COLO668 (cell line): ENCODE measurements around the gene TEX22.

Source experiments
- DNase-seq: peaks from one replicate; lab custom pipeline; 2025; ENCODE audit not compliant: unreplicated experiment; lab: John Stamatoyannopoulos, UW

The TEX22 gene

DNA sequence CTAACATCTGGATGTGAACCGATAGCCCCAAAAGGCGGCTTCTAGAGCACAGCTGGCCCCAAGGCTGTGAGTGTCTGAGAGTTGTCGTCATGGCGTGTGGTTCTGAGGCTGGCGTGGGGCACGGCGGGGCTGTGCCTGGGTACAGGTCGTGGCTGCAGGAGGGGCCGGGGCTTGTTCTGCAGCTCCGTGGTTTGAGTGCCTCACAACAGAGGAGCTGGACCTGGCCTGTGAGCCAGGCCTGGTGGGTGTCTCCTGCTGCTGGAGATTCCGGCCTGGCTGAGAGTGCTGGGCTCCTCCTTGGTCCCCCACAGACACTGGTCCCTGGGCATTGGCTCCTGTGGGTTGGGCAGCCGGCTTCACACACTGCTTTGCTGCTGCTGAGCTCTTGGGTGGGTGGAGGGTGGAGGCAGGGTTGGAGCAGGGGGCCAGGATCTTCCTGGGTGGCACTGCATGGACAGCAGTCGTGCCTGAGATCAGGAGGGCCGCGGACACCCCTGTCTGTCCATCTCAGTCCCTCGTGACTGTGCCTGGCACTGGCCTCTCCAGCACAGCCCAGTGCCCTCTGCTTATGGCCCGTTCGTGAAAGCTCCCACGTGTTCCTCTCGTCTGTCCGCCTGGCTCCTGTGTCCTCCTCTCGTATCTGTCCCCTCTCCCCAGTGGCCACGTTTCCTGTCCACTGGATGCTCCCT lies 31.8 kb upstream of the TEX22 start:
- DNase-seq, result no peak

DNA sequence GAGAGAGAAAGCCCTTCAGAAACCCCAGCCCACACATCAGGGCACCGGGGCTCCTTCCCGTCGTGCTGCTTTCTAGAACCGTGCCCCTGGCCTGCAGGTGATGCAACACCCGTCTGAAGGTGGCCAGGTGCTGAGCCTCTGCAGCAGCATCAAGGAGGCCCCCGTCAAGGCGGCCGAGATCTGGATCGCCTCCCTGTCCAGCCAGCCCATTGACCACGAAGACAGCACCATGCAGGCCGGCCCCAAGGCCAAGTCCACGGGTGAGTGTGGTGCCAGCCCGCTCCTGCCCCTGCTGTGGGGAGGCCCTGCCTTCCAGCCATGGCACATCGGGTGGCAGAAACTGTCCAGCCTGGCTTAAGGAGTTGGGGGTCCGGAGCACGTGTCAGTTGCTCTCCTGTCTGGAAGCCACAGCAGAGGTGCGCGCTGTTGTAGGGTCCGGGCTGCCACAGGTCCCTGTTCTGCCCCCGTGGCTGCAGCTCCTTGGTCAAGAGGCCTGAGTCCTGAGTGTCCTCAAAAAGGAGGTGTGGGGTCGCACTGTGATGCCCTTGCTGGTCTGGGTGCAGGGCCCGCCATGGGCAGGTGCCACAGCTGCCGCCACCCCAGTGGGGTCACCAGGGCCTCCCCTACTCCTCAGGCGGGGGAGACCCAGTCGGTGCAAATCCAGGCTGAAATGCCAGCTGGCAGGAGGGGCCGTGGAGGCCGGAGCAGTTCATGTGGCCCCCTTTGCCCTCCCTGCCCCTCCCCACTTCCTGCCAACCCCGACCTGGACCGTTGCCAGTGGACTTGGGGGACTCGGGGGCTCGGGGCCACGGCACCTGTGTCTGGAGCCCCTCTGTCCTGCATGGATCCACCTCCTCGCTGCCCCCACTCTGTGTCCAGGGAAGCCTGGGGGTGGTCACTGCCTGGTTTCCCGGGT lies 31.0 kb upstream of the TEX22 start:
- DNase-seq, result no peak

DNA sequence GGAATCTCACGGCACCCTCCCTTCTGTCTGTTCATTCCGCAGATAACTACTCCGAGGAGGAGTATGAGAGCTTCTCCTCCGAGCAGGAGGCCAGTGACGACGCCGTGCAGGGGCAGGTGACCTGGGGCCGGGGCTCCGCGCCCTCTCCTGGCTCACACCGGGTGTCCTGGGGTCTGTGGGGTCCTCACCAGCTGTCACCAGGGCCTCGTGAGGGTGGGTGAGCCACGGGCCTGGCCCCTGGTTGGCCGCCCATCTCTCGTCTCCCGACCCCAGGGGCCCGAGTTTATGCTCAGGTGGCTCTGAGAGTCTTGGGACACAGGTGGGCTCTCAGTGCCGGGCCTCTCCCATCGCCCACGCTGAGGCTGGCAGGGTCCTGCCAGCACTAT lies 30.3 kb upstream of the TEX22 start:
- DNase-seq, result no peak

DNA sequence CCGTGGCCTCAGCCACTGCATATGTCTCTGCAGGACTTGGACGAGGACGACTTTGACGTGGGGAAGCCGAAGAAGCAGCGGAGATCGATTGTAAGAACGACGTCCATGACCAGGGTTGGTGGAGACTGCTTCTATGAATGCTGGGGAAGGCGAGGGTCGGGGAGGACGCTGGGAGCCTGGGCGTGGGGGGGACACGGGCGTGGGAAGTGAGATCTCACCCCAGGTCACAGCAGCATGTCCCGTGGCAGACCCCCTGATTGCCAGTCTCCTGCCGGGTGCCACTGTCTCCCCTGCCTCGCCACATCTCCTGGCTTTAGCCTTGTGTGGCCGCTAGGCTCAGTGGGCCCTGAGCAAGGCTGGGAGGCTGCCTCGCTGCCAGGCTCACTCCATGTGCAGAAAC lies 29.9 kb upstream of the TEX22 start:
- DNase-seq, result no peak

DNA sequence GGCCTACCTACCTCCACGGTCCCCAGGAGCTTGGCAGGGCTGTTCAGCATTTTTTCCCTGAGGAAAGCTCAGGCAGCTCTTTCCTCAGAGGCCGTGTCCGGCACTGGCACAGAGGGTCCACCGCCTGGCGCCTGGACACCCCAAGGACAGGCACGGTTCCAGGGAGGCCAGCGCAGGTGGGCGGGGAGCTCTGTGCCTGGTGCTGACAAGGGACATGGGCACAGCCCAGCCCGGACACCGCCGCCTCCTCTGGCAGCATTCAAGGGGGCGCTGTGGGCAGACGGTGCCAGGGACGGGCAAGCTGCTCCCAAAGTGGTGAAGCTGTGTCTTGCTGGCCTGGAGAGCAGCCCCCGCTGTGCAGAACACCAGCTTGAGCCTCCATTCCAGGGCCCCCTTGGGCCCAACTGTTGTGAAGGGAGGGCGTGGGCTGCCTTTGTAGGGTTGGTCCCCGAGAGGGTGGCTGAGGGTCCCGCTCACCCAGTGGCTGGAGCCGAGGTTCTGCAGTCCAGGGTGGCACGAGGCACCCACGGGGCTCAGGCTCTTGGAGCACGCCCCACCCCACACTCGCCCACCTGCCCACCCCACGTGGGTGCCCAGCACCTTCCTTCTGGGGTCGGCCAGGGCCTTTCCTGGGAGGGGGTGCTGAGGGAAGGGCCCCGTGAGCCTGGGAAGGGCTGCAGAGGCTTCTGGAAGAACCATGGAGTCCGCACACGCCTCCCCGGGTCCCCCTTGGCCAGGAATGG lies 29.3 kb upstream of the TEX22 start:
- DNase-seq, result no peak

DNA sequence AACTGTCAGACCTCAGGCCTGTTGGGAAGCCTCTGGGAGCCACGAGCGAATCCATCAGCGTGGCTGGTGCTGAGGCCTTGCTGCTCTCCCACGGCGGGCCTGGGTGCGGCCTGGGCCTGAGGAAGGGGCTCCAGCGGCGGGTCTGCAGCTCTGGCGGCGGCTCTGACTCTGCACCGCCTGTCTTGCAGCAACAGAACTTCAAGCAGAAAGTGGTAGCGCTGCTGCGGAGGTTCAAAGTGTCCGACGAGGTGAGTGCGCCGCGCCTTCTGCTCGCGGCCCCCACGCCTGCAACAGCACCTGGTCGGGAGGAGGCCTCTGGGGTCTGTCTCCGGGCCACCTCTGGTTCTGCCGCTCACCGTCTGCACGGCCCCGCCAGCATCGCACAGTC lies 28.7 kb upstream of the TEX22 start:
- DNase-seq, result no peak

DNA sequence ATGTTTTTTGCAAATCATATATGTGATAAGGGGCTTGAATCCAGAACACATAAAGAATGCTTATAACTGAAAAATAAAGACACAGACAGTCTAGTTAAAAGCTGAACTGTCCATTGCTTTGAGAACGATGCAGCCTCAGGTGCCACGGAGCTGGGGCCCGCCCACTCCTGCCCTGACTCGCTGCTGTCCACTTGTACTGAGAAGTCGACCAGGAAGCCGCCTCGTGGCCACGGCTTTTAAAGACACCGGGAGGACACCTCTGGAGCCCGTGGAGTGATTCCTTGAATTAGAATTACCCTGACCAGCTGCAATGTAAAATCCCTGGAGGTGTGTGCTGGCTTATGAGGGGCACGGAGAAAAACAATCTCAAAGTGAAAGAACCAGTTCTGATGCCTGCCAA lies 23.9 kb upstream of the TEX22 start:
- no peak for DNase-seq

DNA sequence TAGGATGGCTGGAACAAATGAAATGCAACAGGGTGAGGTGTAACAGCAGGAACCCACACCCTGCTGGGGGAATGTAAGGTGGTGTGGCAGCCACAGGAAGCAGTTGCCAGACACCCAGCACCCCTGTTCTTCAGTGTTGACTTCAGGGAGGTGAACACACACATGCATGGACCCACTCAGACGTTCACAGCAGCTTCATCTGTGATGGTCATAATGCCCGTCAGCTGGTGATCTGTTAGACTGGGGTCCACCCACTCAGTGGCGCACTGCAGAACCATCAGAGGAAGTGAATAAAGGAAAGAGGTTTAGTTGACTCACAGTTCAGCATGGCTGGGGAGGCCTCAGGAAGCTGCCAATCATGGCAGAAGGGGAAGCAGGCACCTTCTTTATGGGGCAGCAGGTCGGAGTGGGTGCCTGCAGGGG lies 22.7 kb upstream of the TEX22 start:
- DNase-seq, result no peak

DNA sequence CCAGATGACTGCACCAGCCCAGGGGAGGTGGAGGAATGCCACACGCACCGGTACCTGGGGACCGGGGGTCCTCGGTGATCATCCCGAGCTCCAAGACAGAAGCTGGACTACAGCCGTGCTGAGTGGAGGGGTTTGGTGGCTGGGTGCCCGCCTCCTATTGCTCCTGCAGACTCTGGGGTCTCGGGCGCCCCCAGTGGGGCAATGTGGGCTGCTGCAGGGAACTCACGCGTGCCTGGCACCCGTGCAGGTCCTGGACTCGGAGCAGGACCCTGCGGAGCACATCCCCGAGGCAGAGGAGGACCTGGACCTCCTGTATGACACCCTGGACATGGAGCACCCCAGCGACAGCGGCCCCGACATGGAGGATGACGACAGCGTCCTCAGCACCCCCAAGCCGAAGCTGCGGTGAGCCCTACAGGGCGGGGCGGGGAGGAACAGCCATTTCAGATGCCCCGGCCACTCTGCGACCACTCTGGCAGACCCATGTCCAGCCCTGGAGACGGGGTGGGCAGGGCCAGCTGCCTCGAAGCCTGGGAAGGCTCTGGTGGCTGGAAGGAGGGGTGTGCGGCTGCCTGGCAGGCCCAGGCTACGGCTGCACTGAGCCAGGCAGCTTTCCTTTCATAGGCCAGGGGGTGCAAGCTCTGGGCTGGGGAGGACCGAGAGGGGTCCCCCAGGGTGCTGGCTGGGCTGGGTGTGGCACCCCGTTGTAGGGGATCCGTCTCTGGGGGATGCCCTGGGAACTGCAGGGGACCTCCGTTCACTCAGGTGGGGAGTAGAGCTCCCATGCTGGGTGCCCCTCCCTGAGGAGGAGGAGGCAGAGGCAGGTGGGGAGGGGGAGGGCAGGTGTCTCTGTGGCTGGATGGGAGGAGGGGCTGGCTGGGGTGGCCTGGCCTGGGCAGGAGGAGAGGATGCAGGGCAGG lies 21.6 kb upstream of the TEX22 start:
- no peak for DNase-seq

DNA sequence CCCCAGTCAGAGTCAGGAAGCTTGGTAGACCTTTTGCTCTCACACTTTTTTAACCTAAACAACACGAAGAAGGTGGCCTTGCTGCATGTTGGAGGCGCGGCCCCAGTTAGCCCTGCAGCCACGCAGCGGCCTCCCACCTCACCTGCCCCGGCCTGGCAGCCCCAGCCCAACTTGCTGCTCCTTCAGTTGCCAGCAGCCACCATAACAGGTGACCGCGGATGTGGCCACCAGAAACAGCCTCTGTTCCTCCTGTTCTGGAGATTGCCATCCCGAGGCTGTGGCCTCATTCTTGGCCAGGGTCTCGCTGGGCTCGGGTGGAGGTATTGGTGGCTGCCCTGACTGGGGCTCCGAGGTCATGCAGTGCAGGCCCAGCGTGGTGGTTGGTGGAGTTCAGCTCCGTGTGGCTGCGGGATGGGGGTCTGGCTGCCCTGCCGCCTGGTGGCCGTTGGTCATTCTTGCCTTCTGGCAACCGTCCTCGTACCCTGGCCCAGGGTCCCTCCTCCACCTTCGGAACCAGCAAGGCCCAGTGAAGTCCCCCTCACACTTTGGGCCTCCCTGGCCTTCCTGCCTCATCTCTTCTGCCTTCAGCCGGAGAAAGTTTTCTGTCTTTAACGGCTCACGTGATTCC lies 20.7 kb upstream of the TEX22 start:
- DNase-seq, result no peak

DNA sequence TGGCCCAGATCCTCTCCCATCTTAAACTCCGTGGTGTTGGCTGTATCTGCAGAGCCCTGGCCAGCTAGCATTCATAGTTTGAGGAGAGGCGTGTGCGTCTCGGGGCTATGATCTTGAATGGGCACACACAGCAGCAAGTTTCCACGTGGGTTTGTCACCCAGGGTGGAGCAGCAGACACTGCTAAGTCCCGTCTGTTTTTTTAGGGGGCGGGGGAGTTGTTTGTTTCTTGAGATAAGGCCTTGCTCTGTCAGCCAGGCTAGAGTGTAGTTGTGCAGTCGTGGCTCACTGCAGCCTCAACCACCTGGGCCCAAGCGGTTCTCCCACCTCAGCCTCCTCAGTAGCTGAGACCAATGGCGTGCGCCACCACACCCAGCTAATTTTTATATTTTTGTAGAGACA lies 20.1 kb upstream of the TEX22 start:
- no peak for DNase-seq

DNA sequence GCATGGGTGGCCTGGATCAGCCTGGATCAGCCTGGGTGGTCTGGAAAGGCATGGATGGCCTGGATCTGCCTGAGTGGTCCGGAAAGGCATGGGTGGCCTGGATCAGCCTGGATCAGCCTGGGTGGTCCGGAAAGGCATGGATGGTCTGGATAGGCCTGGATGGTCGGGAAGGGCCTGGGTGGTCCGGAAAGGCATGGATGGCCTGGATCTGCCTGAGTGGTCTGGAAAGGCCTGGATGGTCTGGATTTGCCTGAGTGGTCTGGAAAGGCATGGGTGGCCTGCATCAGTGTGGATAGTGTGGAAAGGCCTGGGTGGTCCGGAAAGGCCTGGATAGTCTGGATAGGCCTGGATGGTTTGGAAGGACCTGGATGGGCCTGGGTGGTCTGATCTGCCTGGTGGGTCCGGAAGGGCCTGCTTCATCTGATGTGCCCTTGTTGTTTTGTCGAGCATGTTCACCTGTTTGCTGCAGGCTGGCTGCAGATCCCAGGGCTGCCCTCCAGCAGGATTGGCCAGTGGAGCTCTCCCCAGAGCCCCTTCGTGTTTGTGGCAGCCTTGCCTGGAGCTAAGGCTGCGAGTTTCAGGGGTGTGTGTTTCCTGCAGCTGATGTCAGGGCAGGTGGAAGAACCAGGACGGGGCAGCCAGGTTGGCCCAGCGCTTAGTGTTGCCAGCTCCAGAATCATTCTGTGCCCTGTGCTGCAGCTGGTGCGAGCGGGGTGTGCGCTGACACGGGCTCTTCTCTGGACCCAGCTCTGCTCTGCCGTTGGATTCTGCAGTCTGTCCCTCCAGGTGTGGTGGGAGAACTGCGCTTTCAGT lies 19.3 kb upstream of the TEX22 start:
- no peak for DNase-seq

DNA sequence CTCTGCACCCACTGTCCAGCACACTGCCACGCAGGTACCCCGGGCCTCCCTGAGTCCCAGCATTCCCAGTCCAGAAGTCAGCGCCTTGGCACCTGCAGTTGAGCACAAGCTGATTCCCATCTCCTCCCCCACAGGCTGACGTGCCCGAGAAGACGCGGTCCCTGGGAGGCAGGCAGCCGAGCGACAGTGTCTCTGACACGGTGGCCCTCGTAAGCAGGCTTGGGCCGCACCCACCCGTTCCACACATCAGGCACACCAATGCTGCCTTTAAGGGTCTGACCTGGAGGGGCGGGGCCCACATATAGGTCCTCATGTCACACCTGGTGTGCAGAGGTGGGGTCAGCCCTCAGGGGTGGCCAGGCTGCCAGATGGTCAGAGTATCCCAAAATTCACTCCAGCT lies 18.4 kb upstream of the TEX22 start:
- no peak for DNase-seq

DNA sequence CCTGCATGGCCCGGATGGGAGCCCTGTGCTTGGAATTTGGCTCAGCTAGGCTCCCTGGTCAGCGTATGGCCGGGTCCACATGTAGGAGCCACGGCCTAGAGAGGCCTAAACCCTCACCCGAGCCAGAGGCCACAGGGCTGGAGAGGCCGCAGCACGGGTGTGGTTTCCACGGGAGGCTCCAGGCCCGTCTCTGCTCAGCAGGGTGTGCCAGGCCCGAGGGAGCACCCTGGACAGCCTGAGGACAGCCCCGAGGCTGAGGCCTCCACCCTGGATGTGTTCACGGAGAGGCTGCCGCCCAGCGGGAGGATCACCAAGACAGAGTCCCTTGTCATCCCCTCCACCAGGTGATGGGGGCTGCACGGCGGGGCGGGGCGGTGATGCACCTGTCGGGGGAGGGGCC lies 17.6 kb upstream of the TEX22 start:
- no peak for DNase-seq

DNA sequence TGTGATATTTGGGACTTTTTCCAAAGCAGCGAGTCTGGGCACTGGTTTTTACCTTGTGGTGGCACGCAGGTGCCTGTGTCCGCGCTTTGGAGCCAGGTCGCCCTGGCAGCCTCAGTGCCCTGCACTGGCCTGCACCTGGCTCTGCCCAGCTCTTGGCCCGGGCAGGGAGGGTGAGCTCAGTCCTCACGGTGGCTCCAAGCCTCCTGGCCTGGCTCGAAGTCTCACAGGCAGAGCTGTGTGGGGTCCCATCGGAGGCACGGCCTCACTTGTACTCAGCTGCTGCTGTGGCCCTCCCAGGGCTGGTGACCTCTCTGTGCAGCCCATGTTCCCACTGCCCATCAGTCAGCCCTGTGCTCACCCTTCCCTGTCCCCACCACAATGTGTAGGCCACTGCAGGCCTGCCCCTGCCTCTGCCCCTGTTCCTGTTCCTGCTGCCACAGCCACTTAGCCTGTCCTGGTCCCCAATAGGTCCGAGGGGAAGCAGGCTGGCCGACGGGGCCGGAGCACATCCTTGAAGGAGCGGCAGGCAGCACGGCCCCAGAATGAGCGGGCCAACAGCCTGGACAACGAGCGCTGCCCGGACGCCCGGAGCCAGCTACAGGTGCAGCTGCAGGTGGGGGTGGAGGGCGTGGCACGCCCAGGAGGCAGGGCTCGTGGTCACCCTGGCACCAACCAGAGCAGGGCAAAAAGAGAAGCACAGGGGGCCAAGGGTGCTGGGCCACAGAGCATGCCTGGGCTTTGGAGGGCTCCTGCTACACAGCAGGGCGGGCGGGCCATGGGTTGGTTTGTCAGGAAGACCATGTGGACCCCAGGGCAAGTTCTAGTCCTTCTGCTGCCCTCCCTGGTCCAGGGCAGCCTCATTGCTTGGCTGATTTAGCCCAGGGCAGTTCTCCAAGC lies 16.6 kb upstream of the TEX22 start:
- DNase-seq, result no peak

DNA sequence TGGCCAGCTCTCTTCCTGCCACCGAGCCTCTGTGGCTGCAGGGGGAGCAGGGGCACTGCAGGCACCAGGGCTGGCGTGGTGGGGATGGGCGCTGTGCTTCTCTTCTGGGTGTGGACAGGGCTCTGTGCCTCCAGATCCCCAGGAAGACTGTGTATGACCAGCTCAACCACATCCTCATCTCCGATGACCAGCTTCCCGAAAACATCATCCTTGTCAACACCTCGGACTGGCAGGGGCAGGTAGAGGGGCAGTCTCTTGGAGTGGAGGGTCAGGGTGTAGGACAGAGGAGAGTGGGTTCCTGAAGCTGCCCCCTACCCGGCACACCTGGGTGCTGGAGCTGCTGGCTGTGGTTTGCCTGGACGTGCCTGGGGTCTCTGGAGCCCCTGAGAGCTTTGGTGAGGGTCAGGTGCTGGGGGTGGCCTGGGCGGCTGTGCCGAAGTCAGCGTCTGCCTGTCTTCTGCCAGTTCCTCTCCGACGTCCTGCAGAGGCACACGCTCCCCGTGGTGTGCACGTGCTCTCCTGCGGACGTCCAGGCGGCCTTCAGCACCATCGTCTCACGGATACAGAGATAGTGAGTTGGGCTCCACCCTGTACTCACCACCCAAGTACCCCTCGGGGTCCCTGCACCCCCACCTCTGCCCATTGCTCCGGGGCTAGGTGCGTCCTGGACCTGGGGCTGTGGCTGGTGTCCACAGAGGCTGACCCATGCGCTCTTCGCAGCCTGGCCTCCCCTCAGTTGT lies 15.8 kb upstream of the TEX22 start:
- no peak for DNase-seq

DNA sequence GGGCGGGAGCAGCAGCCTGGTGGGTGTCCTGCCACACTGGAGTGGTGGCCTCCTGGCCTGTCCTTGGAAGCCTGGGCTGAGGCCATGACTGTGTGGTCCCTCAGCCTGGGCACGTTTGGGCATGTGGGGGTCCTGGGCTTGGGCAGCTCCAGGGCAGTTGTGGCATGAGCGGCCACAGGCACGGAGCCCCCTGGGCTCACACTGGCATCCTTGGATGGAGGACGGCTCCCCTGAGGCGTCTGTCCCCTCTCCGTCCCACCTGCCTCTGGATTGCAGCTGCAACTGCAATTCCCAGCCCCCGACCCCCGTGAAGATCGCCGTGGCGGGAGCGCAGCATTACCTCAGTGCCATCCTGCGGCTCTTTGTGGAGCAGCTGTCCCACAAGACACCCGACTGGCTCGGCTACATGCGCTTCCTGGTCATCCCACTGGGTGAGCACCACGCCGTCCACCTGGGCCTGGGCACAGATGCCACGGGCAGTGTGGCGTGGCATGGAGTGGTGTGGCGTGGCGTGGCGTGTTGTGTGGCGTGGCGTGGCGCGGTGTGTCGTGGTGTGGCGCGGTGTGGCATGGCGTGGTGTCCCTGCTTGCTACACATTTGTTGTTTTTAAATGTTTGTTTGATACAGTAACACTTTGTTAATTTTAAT lies 15.1 kb upstream of the TEX22 start:
- DNase-seq, result no peak
